Choroid plexus epithelial cell (primary cell): Measurements from ENCODE around the gene CHRNB1.

Experiments used
- DNase-seq: peaks from one replicate; pipeline ENCODE4 v3.0.0-alpha.2; 2010; ENCODE audit warnings: low read depth
- H3K4me3 ChIP-seq: 2 replicates; pipeline ENCODE4 v1.5.1; 2011; ENCODE audit warnings: low read depth, mild to moderate bottlenecking, control low read depth, low read length, moderate library complexity
- TF ChIP-seq, protein P1 (sequence below): conservative IDR thresholded peaks from 2 replicates; pipeline ENCODE4 v1.5.1; 2011; ENCODE audit warnings: low read depth, mild to moderate bottlenecking, control low read depth, inconsistent platforms, low read length, moderate library complexity

CHRNB1 gene

DNA sequence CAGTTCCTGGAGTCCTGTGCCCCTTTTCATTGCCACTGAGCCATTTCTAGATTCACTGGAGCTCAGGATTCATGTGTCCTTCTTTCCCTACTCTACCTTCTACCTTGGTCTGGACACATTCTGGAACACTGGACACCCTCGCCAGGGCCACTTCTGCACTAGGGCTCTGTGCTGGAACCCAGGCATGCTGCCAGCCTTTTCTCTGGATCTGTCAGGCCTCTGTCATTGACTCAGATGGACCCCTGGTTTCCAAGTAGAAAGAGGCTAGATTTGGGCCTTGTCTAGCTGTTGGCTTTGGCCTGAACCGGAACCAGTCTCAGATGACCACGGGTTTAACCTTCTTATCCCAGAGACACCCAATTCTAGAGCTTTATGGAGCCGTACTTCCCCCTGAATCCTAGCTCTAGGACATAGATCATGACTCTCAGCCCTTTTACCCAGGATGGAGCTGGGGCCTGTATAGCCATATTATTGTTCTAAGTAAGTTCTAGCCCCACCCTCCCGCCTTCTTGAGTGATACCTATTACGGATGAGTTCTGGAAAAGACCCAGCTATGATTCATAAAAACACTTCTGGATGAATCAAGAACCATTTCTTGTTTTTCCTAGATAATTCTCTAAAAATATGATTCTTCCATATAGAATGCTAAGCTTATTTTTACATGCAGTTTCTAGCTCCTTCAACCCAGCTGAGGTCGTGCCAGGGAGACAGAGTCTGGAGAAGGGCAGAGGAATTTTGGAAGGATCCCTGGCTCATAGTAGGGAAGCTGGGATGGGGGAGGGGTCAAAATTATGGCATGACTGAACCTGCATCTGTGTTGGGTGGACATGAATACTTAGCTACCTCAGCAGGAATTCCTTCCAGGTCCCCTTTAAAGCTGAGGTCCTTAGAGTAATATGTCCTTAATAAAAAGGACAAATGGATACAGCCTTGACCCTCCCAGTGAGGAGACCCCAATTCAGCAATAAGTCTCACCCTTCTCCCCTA, 1.1 kb upstream of the CHRNB1 start:
- TF ChIP-seq, protein P1, sequence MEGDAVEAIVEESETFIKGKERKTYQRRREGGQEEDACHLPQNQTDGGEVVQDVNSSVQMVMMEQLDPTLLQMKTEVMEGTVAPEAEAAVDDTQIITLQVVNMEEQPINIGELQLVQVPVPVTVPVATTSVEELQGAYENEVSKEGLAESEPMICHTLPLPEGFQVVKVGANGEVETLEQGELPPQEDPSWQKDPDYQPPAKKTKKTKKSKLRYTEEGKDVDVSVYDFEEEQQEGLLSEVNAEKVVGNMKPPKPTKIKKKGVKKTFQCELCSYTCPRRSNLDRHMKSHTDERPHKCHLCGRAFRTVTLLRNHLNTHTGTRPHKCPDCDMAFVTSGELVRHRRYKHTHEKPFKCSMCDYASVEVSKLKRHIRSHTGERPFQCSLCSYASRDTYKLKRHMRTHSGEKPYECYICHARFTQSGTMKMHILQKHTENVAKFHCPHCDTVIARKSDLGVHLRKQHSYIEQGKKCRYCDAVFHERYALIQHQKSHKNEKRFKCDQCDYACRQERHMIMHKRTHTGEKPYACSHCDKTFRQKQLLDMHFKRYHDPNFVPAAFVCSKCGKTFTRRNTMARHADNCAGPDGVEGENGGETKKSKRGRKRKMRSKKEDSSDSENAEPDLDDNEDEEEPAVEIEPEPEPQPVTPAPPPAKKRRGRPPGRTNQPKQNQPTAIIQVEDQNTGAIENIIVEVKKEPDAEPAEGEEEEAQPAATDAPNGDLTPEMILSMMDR, result no peak
- peak; percentile 47 for DNase-seq
- no peak overlapping the region for H3K4me3 ChIP-seq

DNA sequence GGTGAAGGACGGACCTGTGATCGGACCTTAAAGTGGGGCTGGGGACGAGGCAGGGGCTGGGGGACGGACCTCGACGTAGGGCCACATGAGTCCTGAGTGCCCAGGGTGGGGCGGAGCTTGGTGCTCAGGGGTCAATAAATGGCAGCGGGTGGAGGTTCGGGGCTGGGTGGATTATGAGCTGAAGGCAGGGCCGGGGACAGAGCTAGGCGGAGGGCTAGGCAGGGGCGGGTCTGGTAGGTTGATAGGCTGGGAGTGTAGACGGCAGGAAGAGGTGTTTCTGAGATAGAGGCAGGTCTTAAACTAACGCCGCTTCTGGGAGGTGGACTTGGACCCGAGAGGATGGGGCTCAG, 733 bp downstream of the CHRNB1 start:
- TF ChIP-seq, protein P1, result no peak
- no peak overlapping the region for H3K4me3 ChIP-seq
- no peak for DNase-seq

DNA sequence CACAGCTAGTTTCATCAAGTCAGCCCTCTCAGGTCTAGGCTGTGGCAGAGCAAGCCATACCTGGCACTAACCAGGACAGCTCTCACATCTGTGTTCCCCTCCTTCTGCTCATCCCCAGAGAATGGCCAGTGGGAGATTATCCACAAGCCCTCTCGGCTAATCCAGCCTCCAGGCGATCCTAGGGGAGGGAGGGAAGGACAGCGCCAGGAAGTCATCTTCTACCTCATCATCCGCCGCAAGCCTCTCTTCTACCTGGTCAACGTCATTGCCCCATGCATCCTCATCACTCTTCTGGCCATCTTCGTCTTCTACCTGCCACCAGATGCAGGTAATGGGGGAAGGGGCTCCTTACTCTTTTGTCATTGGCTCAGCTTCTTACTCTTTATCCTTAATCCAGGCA, 3.6 kb downstream of the CHRNB1 start:
- no peak for DNase-seq
- TF ChIP-seq, protein P1, result no peak
- H3K4me3 ChIP-seq, result no peak overlapping the region

DNA sequence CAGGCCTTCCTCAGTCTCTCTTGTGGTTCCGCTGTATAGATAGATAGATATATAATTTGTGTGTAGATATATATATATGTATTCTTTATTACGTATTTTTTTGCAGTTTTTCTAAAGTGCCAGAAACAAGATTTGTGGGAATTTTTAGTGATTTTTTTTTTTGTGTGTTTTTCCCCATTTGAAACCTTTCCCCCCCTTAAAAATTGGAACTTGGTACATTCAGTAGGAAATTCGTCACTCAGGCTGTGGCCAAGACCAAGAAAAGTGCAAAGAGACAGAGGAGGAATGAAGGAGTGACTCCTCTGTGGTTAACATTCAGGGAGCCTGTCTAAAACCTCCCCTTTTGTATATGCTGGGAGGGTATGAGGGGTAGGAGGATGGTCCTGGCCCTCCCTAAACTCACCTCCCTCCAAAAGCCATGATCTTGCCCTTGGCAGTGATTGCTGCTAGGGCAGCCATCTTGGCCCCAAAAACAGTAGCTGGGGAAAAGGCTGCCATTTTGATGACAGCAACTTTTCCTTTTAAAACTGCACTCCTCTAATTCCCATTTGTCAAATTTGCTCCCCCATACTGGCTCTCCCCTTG, 15.2 kb downstream of the CHRNB1 start:
- DNase-seq, result no peak
- TF ChIP-seq, protein P1, result no peak
- H3K4me3 ChIP-seq, result no peak overlapping the region

DNA sequence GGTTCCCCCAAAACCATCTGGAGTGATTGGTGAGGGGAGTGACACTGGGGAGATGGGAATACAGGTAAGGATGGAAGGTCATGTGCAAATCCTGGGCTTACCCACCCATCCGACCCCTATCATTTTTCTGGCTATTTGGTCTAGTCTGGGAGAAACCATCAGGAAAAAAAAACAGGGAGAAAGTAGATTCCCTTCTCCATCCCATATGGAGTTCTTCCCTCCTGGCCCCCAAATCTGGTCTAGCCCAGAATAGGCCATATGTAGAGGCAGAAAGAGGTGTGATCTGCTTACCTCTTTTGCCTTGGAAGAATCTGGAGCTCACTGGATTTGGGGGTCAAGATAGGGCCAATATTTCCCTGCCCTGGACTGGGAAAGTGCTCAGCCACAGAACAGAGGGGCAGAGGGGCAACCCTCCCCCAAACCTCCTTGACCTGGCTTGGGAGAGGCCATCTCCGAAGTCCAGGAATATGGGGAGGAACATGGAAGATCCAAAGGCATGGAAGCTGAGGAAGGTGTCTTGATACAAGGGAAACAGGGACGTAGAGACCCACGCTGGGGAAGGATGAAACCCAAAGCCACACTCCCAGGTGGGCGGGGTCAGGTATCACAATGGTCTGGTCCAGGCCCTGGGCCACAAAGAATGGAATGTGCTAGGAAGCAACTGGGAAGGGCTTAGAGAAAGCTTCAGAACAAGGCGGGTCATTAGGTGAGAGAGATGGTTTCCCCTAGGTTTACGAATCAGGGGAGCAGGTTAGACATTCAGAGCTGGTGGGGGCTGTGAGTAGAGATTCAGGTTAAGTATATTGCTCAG, 16.2 kb downstream of the CHRNB1 start:
- no peak for DNase-seq
- no peak overlapping the region for H3K4me3 ChIP-seq
- TF ChIP-seq, protein P1, result no peak

DNA sequence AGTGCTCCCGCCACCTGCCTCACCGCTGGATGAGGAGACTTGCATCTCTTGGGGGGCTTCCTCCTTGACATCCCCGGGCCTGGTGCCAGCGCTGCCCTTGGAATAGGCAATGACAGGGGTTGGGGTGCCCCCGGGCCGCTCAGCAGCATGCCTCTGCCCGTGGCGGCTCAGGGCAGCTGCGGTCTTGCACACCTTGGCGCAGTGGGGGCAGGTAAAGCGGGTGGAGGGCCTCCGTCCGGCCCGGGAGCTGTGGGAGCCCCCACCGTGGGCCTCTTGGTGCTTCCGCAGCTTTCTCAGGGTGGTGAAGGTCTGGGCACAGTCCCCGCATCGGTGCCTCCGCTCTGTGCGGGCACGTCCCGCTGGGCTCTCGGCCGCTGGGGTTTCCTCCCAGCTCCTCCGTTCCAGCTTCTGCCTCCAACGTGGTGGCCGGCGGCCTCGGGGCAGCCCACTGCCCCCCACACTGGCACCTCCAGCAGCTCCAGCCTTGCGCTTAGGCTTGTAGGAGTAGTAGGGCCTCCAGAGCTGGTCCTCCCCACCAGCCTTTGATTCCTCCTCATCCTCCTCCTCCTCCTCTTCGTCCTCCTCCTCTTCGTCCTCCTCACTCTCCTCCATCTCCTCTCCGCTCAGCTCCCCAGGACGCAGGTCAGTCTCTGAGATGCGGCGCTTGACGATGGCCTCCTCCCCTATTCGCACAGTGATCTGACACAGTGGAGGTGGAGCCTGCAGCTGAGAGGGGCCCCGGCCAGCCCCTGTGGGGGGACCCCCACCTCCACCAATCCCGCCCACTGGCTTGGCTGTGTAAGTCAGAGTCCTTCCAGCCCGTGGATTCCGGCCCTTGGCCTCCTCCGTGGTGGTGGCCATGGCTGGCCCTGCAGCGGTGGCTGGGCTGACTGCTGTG, 17.9 kb downstream of the CHRNB1 start:
- no peak overlapping the region for H3K4me3 ChIP-seq
- DNase-seq, result no peak
- TF ChIP-seq, protein P1, result no peak
